GM12801 (cell line): ENCODE measurements around the gene SDHAF2.

Experiments used
- CTCF ChIP-seq: IDR thresholded peaks from one replicate; pipeline ENCODE4 v1.5.1; 2011; ENCODE audit warnings: control low read depth; ENCODE audit not compliant: insufficient read length; ENCODE audit errors: extremely low read depth

The SDHAF2 gene

GRCh38 chr11:61480261-61480993 is 50.5 kb downstream of the SDHAF2 start:
- TF ChIP-seq CTCF: no peak

- no peak for TF ChIP-seq CTCF
These were observed 51.0 kb downstream of the SDHAF2 start for GRCh38 chr11:61480994-61481335.

GRCh38 chr11:61481806-61482205 is 51.9 kb downstream of the SDHAF2 start:
- no peak for TF ChIP-seq CTCF

- no peak for TF ChIP-seq CTCF
These were observed 52.6 kb downstream of the SDHAF2 start for GRCh38 chr11:61482513-61482912.

- TF ChIP-seq CTCF: no peak
These were observed 54.6 kb downstream of the SDHAF2 start for GRCh38 chr11:61484541-61484940.

- TF ChIP-seq CTCF: no peak
These were observed 55.2 kb downstream of the SDHAF2 start for GRCh38 chr11:61485080-61485479.

GRCh38 chr11:61486011-61486620 is 56.2 kb downstream of the SDHAF2 start:
- no peak for TF ChIP-seq CTCF
